ENCODE data around the gene PRKCZ.
A peak's percentile ranks its signal among the peaks of the same experiment; 100 is the strongest.

The PRKCZ gene

DNA sequence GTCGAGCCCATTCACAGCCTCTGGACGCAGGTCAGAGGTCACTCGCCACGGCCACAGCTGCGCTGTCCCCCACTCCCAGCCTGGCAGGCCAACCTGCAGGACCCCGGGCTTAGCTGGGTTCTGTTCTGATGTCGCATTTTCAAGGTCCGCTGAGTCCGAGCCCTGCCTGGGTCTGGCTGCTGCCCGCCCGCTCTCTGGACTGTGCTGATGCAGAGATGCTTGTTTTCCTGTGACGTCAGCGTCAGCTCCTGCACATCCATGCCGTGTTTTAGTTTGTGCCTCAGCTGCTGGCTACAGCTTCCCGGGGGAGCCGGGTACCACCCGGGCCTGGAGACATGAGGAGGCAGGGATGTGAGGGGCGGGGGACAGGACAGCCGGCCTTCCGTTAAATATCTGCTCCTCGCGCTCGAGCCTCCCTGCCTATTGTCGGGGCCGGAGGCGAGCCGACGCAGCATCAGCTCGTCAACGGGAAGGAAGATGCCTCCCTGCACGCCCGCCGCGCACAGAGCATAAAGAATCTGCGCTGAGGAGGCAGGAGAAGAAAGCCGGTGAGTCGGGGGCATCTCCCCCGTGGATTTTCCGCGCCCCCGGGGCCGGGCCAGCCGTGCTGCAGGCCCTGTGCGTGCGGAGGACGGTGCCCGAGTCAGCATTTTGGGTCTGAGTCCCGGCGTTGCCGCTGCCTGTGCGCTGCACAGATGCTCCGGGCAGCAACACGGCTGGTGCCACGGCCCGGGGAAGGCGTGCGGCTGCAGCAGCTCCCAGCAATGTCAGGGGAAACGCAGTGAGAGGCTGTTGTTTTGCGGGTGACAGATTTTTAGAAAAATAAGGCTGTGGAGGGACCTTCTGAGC is 23.4 kb downstream of the PRKCZ start:
- Mint-ChIP-seq H3K4me1 (peaks cover 7% of the 10 kb centered on the region), H3K9me3 (peaks cover 20% of the 10 kb centered on the region), H3K36me3 (ENCODE audit: low read depth) (peaks cover 19% of the 10 kb centered on the region), H3K27me3 (ENCODE audit: low read depth) (peaks cover 26% of the 10 kb centered on the region), H3K4me3 (peak overlapping the region; percentile 81 to 84 (median 83)), H3K27ac (no peak overlapping the region)
- TF ChIP-seq, protein P1, sequence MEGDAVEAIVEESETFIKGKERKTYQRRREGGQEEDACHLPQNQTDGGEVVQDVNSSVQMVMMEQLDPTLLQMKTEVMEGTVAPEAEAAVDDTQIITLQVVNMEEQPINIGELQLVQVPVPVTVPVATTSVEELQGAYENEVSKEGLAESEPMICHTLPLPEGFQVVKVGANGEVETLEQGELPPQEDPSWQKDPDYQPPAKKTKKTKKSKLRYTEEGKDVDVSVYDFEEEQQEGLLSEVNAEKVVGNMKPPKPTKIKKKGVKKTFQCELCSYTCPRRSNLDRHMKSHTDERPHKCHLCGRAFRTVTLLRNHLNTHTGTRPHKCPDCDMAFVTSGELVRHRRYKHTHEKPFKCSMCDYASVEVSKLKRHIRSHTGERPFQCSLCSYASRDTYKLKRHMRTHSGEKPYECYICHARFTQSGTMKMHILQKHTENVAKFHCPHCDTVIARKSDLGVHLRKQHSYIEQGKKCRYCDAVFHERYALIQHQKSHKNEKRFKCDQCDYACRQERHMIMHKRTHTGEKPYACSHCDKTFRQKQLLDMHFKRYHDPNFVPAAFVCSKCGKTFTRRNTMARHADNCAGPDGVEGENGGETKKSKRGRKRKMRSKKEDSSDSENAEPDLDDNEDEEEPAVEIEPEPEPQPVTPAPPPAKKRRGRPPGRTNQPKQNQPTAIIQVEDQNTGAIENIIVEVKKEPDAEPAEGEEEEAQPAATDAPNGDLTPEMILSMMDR (IDR thresholded peaks at IDR 0.05; ENCODE audit: unreplicated experiment in 3 of 3) = no peak

DNA sequence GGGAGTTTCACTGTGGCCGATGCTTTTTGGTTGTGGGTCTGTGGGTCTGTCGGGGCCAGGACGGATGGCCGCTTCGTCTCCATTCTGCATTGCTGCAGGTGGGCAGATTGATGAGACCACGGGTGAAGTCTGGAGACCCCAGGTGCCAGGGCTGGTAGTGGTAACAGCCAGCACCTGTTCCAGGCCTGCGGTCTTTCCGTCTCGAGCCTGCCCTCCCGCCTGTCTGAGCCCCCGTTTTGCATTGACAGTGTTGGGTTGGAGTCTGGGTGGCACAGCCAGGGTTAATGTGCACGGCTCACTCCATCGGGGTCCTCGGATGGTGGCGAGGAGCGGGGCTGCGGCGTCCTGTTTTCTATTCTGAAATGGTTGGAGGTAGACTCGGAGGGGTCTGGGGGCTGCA is 24.2 kb downstream of the PRKCZ start:
- Mint-ChIP-seq H3K36me3 (ENCODE audit: low read depth) (peaks cover 24% of the 10 kb centered on the region), H3K27me3 (ENCODE audit: low read depth) (peaks cover 26% of the 10 kb centered on the region), H3K9me3 (peaks cover 25% of the 10 kb centered on the region), H3K4me1 (peaks cover 7% of the 10 kb centered on the region), H3K4me3 (peak overlapping the region; percentile 81 to 84 (median 83)), H3K27ac (no peak overlapping the region)
- TF ChIP-seq, protein P1 (IDR thresholded peaks at IDR 0.05; ENCODE audit: unreplicated experiment in 3 of 3) = no peak

DNA sequence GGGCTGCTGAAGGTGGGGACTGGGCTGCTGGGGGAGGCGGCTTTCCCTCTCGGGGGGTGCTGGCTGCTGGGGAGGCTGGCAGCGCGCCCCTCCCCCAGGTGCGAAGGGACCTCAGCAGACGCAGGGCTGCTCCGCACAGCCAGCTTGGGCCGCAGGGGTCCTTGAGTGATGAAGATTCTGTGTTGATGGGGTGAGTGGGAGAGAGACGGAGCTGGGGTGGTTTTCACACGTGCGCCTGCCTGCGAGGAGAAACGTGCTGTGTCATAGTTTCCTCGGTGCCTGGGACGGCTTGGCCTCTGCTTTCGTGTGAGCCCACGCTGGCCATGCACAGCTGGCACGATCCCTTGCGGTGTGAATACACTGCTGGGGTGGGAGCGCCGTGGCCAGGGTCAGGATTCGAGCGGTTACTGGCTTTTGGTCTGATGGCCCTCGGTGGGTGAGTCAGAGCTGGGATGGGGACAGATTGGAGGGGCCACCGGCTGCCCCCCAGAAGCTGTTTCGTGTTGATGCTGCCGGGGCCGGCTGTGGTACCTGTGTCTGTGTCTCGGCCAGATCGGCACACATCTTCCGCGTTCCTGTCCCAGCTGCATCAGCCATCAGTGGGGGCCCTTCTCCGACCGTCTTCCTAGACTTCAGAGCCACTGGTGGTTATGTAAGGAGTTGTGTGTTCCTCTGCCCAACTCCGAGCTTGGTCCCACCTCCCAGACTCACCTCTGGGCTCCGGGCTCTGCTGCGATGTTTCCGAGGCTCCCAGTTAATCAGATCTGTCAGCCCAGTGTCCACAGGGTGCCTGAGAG is 24.9 kb downstream of the PRKCZ start:
- H3K4me3 Mint-ChIP-seq = peak overlapping the region; percentile 35 to 47 (median 43)
- peaks cover 26% of the 10 kb centered on the region for H3K27me3 Mint-ChIP-seq (ENCODE audit: low read depth)
- H3K4me1 Mint-ChIP-seq = peaks cover 7% of the 10 kb centered on the region

DNA sequence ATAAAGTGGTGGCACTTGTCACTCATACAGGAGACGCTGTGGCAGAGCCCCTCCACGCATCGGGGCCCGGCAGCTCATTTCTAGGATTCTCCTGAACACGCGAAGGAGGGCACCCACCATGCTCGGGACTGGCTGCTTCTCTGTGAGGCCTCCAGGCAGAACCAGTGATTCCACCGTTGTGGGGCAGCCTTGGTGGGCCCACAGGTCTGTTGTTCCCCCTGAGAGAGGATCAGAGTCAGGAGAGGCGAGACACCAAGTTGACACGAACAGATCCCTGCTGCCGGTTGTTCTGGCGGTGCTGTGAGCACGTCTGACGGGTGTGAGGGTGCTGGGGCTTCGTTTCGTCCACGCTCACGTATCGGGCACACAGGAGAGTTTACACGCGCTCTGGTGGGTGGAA is 26.6 kb downstream of the PRKCZ start:
- TF ChIP-seq, protein P1 (IDR thresholded peaks at IDR 0.05; ENCODE audit: unreplicated experiment in 3 of 3) = no peak
- Mint-ChIP-seq H3K4me1 (peaks cover 4% of the 10 kb centered on the region), H3K4me3 (peak overlapping the region in 2 of 3 experiments; percentile 20 to 41), H3K27me3 (ENCODE audit: low read depth) (peaks cover 24% of the 10 kb centered on the region), H3K27ac (no peak overlapping the region), H3K9me3 (peaks cover 32% of the 10 kb centered on the region), H3K36me3 (ENCODE audit: low read depth) (peaks cover 39% of the 10 kb centered on the region)

More for the DNA sequence above, 24.9 kb downstream of the PRKCZ start:
- TF ChIP-seq, protein P1 (IDR thresholded peaks at IDR 0.05; ENCODE audit: unreplicated experiment in 3 of 3) = no peak
- Mint-ChIP-seq H3K9me3 (peaks cover 31% of the 10 kb centered on the region), H3K27ac (no peak overlapping the region), H3K36me3 (ENCODE audit: low read depth) (peaks cover 28% of the 10 kb centered on the region)

DNA sequence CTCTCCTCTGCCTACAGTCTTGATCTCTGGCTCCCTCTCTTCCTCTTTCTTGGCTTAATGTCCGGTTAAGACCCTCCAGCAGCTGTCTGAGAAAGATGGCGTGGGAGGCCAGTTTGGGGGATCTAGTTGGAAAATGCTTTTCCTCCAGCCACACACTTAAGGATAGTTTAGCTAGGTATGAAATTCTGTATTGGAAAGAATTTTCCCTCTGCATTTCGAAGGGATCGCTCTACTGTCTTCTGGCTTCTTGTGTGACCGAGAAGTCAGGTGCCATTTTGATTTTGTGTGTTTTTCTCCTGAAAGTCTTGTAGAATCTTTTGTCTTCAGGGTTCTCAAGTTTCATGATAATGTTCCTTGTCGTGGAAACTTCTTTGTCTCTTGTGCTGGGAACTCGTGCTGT is 28.0 kb downstream of the PRKCZ start:
- no peaks in the 10 kb centered on the region for H3K4me1 Mint-ChIP-seq
- TF ChIP-seq, protein P1 (IDR thresholded peaks at IDR 0.05; ENCODE audit: unreplicated experiment in 3 of 3) = no peak
- H3K27ac Mint-ChIP-seq = no peak overlapping the region
- H3K4me3 Mint-ChIP-seq = no peak overlapping the region
- H3K9me3 Mint-ChIP-seq = peaks cover 29% of the 10 kb centered on the region
- peaks cover 45% of the 10 kb centered on the region for H3K36me3 Mint-ChIP-seq (ENCODE audit: low read depth)
- peaks cover 23% of the 10 kb centered on the region for H3K27me3 Mint-ChIP-seq (ENCODE audit: low read depth)
